Measurements from ENCODE around the gene SLC1A2.

GRCh38 chr11:35227576-35228327 lies 191.6 kb downstream of the SLC1A2 start:
- TF ChIP-seq CTCF (IDR thresholded peaks at IDR 0.05; ENCODE audit: insufficient read depth, low read length, poor library complexity, severe bottlenecking) (no peak), EZH2phosphoT487 (conservative IDR thresholded peaks at IDR 0.05; ENCODE audit: low read length) (no peak)
